ENCODE measurements around the gene ATP6V0A4. TPM values are rescaled to one million over a fixed set of nuclear protein-coding genes. Genes with fewer than 3 reads are reported as not detected.

ATP6V0A4 gene
- total RNA-seq, 1 experiment from 2014 or later, result not detected

DNA sequence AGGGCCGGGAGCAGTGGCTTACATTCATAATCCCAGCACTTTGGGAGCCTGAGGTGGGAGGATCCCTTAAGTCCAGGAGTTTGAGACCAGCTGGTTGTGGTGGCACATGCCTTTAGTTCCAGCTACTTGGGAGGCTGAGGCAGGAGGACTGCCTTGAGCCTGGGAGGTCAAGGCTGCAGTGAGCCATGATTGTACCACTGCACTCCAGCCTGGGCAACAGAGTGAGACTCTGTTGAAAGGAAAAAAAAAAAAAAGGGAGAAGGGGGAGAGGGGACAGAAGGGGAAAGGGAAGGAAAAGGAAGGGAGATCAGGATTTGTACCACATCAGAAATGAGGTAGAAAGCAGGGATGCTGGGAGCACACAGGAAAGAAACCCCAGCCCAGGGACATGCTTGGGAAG lies 58.1 kb downstream of the ATP6V0A4 start:
- Histone ChIP-seq H3K79me2 (ENCODE audit: insufficient read depth, low read length) (no peaks in the 10 kb centered on the region), H3K4me3 (replicated peaks in 1 of 2; ENCODE audit: low read depth in 1 of 2, low read length in 2 of 2) (no peak overlapping the region), H3K4me1 (ENCODE audit: control insufficient read depth in 1 of 2, insufficient read depth in 2 of 2, low read length in 2 of 2) (peaks cover 0 to 12% of the 10 kb centered on the region in 2 experiments; a peak in 2 of 4 replicates), H3K9ac (ENCODE audit: low read length) (no peak overlapping the region), H3K4me2 (ENCODE audit: low read length) (no peak overlapping the region), H3K27ac (ENCODE audit: low read depth, low read length) (no peak overlapping the region), H3K9me2 (ENCODE audit: insufficient read depth) (no peaks in the 10 kb centered on the region), H4K20me1 (ENCODE audit: insufficient read depth) (no peaks in the 10 kb centered on the region), H2AFZ (ENCODE audit: low read depth, low read length, poor library complexity, severe bottlenecking) (no peak overlapping the region), H3K9me3 (ENCODE audit: control insufficient read depth in 1 of 2, insufficient read depth in 1 of 2, low read depth in 1 of 2, low read length in 2 of 2) (no peaks in the 10 kb centered on the region), H3K27me3 (ENCODE audit: insufficient read depth, low read length) (no peaks in the 10 kb centered on the region), H3K36me3 (ENCODE audit: control insufficient read depth in 1 of 2, insufficient read depth in 2 of 2, low read length in 2 of 2) (no peaks in the 10 kb centered on the region)
- ChIA-PET CTCF (interaction anchor here (1.8 kb wide), 1 partner anchor 290 kb away, joined by 7 read pairs; no protein-coding TSS in a partner anchor), POLR2A (no interaction called here), RAD21 (ENCODE audit: low non-redundant PET in 1 of 2, low total read pairs in 2 of 2, uncharacterized antibody in 2 of 2, unreplicated experiment in 2 of 2) (no interaction called here)
- TF ChIP-seq FOSL1 (IDR thresholded peaks at IDR 0.05; ENCODE audit: low read depth) (no peak), EZH2 (IDR thresholded peaks at IDR 0.05) (no peak), EZH2phosphoT487 (IDR thresholded peaks at IDR 0.05; ENCODE audit: borderline replicate concordance) (no peak), SIN3A (IDR thresholded peaks at IDR 0.05; ENCODE audit: low read depth) (no peak), CBX3 (IDR thresholded peaks at IDR 0.05; ENCODE audit: low read depth) (no peak), SRF (IDR thresholded peaks at IDR 0.05; ENCODE audit: low read depth) (no peak), ZFX (IDR thresholded peaks at IDR 0.05) (no peak), ELF1 (IDR thresholded peaks at IDR 0.05; ENCODE audit: borderline replicate concordance, low read depth) (no peak), JUND (IDR thresholded peaks at IDR 0.05) (no peak), YY1 (IDR thresholded peaks at IDR 0.05; ENCODE audit: extremely low read depth, insufficient replicate concordance, low read depth, low read length) (no peak), POLR2AphosphoS5 (IDR thresholded peaks at IDR 0.05; ENCODE audit: low read depth, low read length) (no peak), EGR1 (IDR thresholded peaks at IDR 0.05; ENCODE audit: low read depth) (no peak), RAD21 (IDR thresholded peaks at IDR 0.05; ENCODE audit: low read depth) (no peak)
- TF ChIP-seq, protein P1, sequence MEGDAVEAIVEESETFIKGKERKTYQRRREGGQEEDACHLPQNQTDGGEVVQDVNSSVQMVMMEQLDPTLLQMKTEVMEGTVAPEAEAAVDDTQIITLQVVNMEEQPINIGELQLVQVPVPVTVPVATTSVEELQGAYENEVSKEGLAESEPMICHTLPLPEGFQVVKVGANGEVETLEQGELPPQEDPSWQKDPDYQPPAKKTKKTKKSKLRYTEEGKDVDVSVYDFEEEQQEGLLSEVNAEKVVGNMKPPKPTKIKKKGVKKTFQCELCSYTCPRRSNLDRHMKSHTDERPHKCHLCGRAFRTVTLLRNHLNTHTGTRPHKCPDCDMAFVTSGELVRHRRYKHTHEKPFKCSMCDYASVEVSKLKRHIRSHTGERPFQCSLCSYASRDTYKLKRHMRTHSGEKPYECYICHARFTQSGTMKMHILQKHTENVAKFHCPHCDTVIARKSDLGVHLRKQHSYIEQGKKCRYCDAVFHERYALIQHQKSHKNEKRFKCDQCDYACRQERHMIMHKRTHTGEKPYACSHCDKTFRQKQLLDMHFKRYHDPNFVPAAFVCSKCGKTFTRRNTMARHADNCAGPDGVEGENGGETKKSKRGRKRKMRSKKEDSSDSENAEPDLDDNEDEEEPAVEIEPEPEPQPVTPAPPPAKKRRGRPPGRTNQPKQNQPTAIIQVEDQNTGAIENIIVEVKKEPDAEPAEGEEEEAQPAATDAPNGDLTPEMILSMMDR (IDR thresholded peaks at IDR 0.05 in 2 of 3, conservative IDR thresholded peaks at IDR 0.05 in 1 of 3; ENCODE audit: borderline replicate concordance in 1 of 3, insufficient read depth in 1 of 3, low read depth in 2 of 3, low read length in 2 of 3), result no peak
- TF ChIP-seq, protein P2, sequence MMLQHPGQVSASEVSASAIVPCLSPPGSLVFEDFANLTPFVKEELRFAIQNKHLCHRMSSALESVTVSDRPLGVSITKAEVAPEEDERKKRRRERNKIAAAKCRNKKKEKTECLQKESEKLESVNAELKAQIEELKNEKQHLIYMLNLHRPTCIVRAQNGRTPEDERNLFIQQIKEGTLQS (IDR thresholded peaks at IDR 0.05), result no peak
- TF ChIP-seq, protein P3, sequence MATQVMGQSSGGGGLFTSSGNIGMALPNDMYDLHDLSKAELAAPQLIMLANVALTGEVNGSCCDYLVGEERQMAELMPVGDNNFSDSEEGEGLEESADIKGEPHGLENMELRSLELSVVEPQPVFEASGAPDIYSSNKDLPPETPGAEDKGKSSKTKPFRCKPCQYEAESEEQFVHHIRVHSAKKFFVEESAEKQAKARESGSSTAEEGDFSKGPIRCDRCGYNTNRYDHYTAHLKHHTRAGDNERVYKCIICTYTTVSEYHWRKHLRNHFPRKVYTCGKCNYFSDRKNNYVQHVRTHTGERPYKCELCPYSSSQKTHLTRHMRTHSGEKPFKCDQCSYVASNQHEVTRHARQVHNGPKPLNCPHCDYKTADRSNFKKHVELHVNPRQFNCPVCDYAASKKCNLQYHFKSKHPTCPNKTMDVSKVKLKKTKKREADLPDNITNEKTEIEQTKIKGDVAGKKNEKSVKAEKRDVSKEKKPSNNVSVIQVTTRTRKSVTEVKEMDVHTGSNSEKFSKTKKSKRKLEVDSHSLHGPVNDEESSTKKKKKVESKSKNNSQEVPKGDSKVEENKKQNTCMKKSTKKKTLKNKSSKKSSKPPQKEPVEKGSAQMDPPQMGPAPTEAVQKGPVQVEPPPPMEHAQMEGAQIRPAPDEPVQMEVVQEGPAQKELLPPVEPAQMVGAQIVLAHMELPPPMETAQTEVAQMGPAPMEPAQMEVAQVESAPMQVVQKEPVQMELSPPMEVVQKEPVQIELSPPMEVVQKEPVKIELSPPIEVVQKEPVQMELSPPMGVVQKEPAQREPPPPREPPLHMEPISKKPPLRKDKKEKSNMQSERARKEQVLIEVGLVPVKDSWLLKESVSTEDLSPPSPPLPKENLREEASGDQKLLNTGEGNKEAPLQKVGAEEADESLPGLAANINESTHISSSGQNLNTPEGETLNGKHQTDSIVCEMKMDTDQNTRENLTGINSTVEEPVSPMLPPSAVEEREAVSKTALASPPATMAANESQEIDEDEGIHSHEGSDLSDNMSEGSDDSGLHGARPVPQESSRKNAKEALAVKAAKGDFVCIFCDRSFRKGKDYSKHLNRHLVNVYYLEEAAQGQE (IDR thresholded peaks at IDR 0.05; ENCODE audit: low read depth), result no peak
- TF ChIP-seq, protein P4, sequence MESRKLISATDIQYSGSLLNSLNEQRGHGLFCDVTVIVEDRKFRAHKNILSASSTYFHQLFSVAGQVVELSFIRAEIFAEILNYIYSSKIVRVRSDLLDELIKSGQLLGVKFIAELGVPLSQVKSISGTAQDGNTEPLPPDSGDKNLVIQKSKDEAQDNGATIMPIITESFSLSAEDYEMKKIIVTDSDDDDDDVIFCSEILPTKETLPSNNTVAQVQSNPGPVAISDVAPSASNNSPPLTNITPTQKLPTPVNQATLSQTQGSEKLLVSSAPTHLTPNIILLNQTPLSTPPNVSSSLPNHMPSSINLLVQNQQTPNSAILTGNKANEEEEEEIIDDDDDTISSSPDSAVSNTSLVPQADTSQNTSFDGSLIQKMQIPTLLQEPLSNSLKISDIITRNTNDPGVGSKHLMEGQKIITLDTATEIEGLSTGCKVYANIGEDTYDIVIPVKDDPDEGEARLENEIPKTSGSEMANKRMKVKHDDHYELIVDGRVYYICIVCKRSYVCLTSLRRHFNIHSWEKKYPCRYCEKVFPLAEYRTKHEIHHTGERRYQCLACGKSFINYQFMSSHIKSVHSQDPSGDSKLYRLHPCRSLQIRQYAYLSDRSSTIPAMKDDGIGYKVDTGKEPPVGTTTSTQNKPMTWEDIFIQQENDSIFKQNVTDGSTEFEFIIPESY (IDR thresholded peaks at IDR 0.05; ENCODE audit: extremely low read depth, insufficient replicate concordance, low read length), result no peak
- no TSS peak for BruUV-seq (replicated peaks)
- intact Hi-C loops (cut with micrococcal nuclease), result loop anchor here (2.0 to 10.0 kb wide), 4 partner anchors 291 to 1135 kb away; no protein-coding TSS in a partner anchor
- ATAC-seq, result no peak
- no peak for DNase-seq (ENCODE audit: low read depth, low spot score)
